Transverse colon (tissue), 4 donors: Measurements from ENCODE around the gene GSG1L.

Experiments used
- CTCF ChIP-seq, 5 experiments: fragments of 200-600 bp in 3 of 5; fragments of 450-650 bp in 2 of 5; sonication (generic) in 3 of 5; IDR thresholded peaks; 1 replicate in 2 of 5; 2 replicates in 3 of 5; pipeline ENCODE4 v1.5.1; 2016 to 2017; ENCODE audit warnings: antibody characterized with exemption in 5 of 5, inconsistent platforms in 3 of 5, mild to moderate bottlenecking in 2 of 5, moderate library complexity in 1 of 5
- POLR2A ChIP-seq: fragments of 450-650 bp; IDR thresholded peaks from one replicate; pipeline ENCODE4 v1.6.1; 2016; ENCODE audit warnings: antibody characterized with exemption, mild to moderate bottlenecking, moderate library complexity
- POLR2AphosphoS5 ChIP-seq, 3 donors: sonication (generic); formaldehyde crosslinking; IDR thresholded peaks; one replicate each; pipeline ENCODE4 v1.6.1; 2016; ENCODE audit warnings: antibody characterized with exemption in 3 of 3

- no peak for TF ChIP-seq CTCF (IDR thresholded peaks at IDR 0.05)
- TF ChIP-seq POLR2AphosphoS5 (IDR thresholded peaks at IDR 0.05): no peak
- TF ChIP-seq POLR2A: no peak
Observed at GRCh38 chr16:27745348-27745747, 318.2 kb downstream of the GSG1L start.
